K562 (cell line): ENCODE measurements around the gene RSPO1. TPM values are rescaled to one million over a fixed set of nuclear protein-coding genes. Genes with fewer than 3 reads are reported as not detected.

ENCODE experiments used
- ATAC-seq: fragments of 200-7000 bp; cut with Tn5 transposase; 3 replicates; pipeline ENCODE4 v1.9.1; 2020; ENCODE audit warnings: moderate library complexity
- BruUV-seq: library from RNA; stranded (reverse); fragments of 400-500 nt; replicated peaks from 2 replicates; lab custom pipeline; 2021; lab: Mats Ljungman, UMichigan
- CTCF ChIA-PET: fragments of 300-600 bp; formaldehyde crosslinking; extraction: SDS; loops from one replicate; lab custom pipeline; 2021; ENCODE audit warnings: low intra/inter-chr PET ratio; lab: Yijun Ruan, JAX
- POLR2A ChIA-PET: fragments of 300-600, 350-650 bp; sonication (Branson Sonifier 250); formaldehyde crosslinking; extraction: SDS; loops from one replicate; lab custom pipeline; 2021; ENCODE audit warnings: antibody characterized with exemption, inconsistent platforms; lab: Yijun Ruan, JAX
- DNase-seq, 4 experiments: peaks; one replicate each; pipeline versions ENCODE4 v3.0.0 to v3.0.0-alpha.2; 2011 to 2018; ENCODE audit warnings: low spot score in 3 of 4, mixed read lengths in 3 of 4; ENCODE audit errors: extremely low read depth in 1 of 4
- FAIRE-seq: peaks from 2 replicates; lab custom pipeline; 2011; peaks lifted over from hg19 to GRCh38; lab: Jason Lieb, UNC
- H2AFZ ChIP-seq: 2 replicates; pipeline ENCODE4 v1.6.0; 2011; ENCODE audit warnings: low read depth, low read length, control low read depth, inconsistent platforms
- H3K27ac ChIP-seq: fragments of 200-600 bp; 3 replicates; pipeline ENCODE4 v1.8.0; 2011; ENCODE audit warnings: low read depth, mild to moderate bottlenecking, control low read depth, inconsistent platforms, low read length, moderate library complexity, mixed read lengths; ENCODE audit errors: extremely low read depth
- H3K27me3 ChIP-seq, 2 experiments: fragments of 300-600 bp in 1 of 2; 2 replicates in 1 of 2; 3 replicates in 1 of 2; pipeline versions ENCODE4 v1.6.0 to v1.8.0; 2011; ENCODE audit warnings: inconsistent platforms in 2 of 2, low read length in 2 of 2, mild to moderate bottlenecking in 1 of 2, mixed read lengths in 1 of 2, moderate library complexity in 1 of 2; ENCODE audit not compliant: control insufficient read depth in 2 of 2, insufficient read depth in 2 of 2
- H3K36me3 ChIP-seq: fragments of 300-600 bp; 3 replicates; pipeline ENCODE4 v1.8.0; 2011; ENCODE audit warnings: mild to moderate bottlenecking, low read length, inconsistent platforms; ENCODE audit not compliant: control insufficient read depth, insufficient read depth
- H3K4me1 ChIP-seq, 2 experiments: fragments of 200-600 bp in 1 of 2; replicated peaks in 1 of 2; 2 replicates in 1 of 2; 3 replicates in 1 of 2; pipeline versions ENCODE4 v1.5.1 to v1.8.0; 2011; ENCODE audit warnings: inconsistent platforms in 2 of 2, low read length in 2 of 2, mild to moderate bottlenecking in 1 of 2, mixed read lengths in 1 of 2, moderate library complexity in 1 of 2; ENCODE audit not compliant: control insufficient read depth in 2 of 2, insufficient read depth in 2 of 2
- H3K4me2 ChIP-seq: 2 replicates; pipeline ENCODE4 v1.6.1; 2011; ENCODE audit warnings: low read length, control low read depth, inconsistent platforms, mixed read lengths; ENCODE audit not compliant: insufficient read depth
- H3K4me3 ChIP-seq: fragments of 200-600 bp; sonication (generic), shearing (Covaris generic); 2 replicates; pipeline ENCODE4 v1.5.1; 2016; ENCODE audit warnings: control low read depth, inconsistent platforms
- H3K79me2 ChIP-seq: fragments of 200-600 bp; 3 replicates; pipeline ENCODE4 v1.8.0; 2011; ENCODE audit warnings: low read length, inconsistent platforms; ENCODE audit not compliant: control insufficient read depth, insufficient read depth
- H3K9ac ChIP-seq, 2 experiments: 2 replicates each; pipeline versions ENCODE4 v1.6.0 to v1.6.1; 2011; ENCODE audit warnings: low read depth in 2 of 2, low read length in 2 of 2, control low read depth in 1 of 2, inconsistent platforms in 1 of 2, mild to moderate bottlenecking in 1 of 2, mixed read lengths in 1 of 2; ENCODE audit not compliant: insufficient read depth in 1 of 2
- H3K9me1 ChIP-seq: one replicate; pipeline ENCODE4 v1.6.0; 2011; ENCODE audit warnings: inconsistent platforms, mild to moderate bottlenecking, low read length, moderate library complexity; ENCODE audit not compliant: control insufficient read depth, insufficient read depth
- H3K9me3 ChIP-seq: replicated peaks from 2 replicates; pipeline ENCODE4 v1.5.1; 2011; ENCODE audit warnings: low read depth, low read length, inconsistent platforms; ENCODE audit not compliant: control insufficient read depth, insufficient read depth
- H4K20me1 ChIP-seq: replicated peaks from 2 replicates; pipeline ENCODE4 v1.6.1; 2011; ENCODE audit warnings: low read length, inconsistent platforms, mixed read lengths; ENCODE audit not compliant: control insufficient read depth, insufficient read depth
- CTCF ChIP-seq, 3 experiments: IDR thresholded peaks in 2 of 3; conservative IDR thresholded peaks in 1 of 3; 2 replicates each; pipeline ENCODE4 v1.5.1; 2011 to 2012; ENCODE audit warnings: low read length in 3 of 3, mild to moderate bottlenecking in 3 of 3, control low read depth in 2 of 3, improper control_type of control experiment in 1 of 3, inconsistent platforms in 1 of 3, low read depth in 1 of 3, mixed read lengths in 1 of 3, moderate library complexity in 1 of 3; ENCODE audit not compliant: insufficient read depth in 2 of 3
- DLX4 ChIP-seq: fragments of 250-450 bp; sonication (Bioruptor Pico); IDR thresholded peaks from 2 replicates; pipeline ENCODE4 v1.6.1; 2021; ENCODE audit warnings: mild to moderate bottlenecking
- GABPA ChIP-seq: fragments of 200-800 bp; sonication (Bioruptor generic); conservative IDR thresholded peaks from 2 replicates; pipeline ENCODE4 v1.6.1; 2016; ENCODE audit warnings: low read depth, missing genetic modification characterization, missing compliant biosample characterization
- in situ Hi-C: fragments of 300-500 bp; cut with MboI; formaldehyde crosslinking; loops from 4 replicates; pipeline ENCODE4 v1.15.0; 2018; ENCODE audit warnings: inconsistent platforms, mixed read lengths
- intact Hi-C: fragments of 100-400 bp; cut with micrococcal nuclease; formaldehyde crosslinking; loops from 2 replicates; pipeline ENCODE4 v1.14.2; 2022
- polyA plus RNA-seq, 8 experiments: library from polyadenylated mRNA; depleted of rRNA in 4 of 8; stranded (reverse) in 5 of 8; unstranded in 3 of 8; fragments of >200 nt; fragmentation: Nextera tagmentation in 2 of 8; fragmentation: Illumina TruSeq in 1 of 8; extraction: Ambion mirVana in 2 of 8; extraction: Trizol in 1 of 8; gene quantifications; 2 replicates each; pipeline versions ENCODE4 v1.2.1 to v1.2.3, GENCODE V29; 2011 to 2014; ENCODE audit warnings: inconsistent platforms in 1 of 8, missing spikeins in 1 of 8
- total RNA-seq, 7 experiments: library from RNA; depleted of rRNA in 6 of 7; stranded (reverse); fragments of >200 nt in 6 of 7; fragmentation: Illumina TruSeq in 2 of 7; extraction: Trizol in 2 of 7; gene quantifications; 2 replicates each; pipeline versions ENCODE4 v1.2.1 to v1.2.3, GENCODE V29; 2011 to 2021; ENCODE audit warnings: low replicate concordance in 1 of 7

RSPO1 gene
- total and polyA plus RNA-seq, 9 of the 15 experiments (the other 6 are each of a cell fraction or from before 2014, with no cell fraction given), result not detected

- Histone ChIP-seq H3K27ac (no peak overlapping the region), H2AFZ (no peak overlapping the region), H3K4me3 (no peak overlapping the region), H3K27me3 (peaks cover 33 to 76% of the 10 kb centered on the region in 2 experiments), H3K4me1 (peaks cover 0 to 6% of the 10 kb centered on the region in 2 experiments; a peak in 1 of 5 replicates), H3K9ac (no peak overlapping the region), H4K20me1 (peaks cover 5% of the 10 kb centered on the region; the same call in 1 of the 2 replicates), H3K9me1 (no peaks in the 10 kb centered on the region), H3K9me3 (no peaks in the 10 kb centered on the region), H3K4me2 (no peak overlapping the region), H3K36me3 (no peaks in the 10 kb centered on the region), H3K79me2 (no peaks in the 10 kb centered on the region)
- BruUV-seq, result no TSS peak
- in situ Hi-C loops, result no loop called here
- DNase-seq, result no peak
- ATAC-seq, result peak; percentile 59
- no peak for FAIRE-seq
- intact Hi-C loops, result no loop called here
- ChIA-PET CTCF (interaction anchor here (0.7 kb wide), 2 partner anchors 29 to 94 kb away, joined by 3 to 5 read pairs; no protein-coding TSS in a partner anchor), POLR2A (interaction anchor here (0.6 kb wide), 2 partner anchors 101 to 1169 kb away, joined by 3 to 4 read pairs; partner anchors contain the start of gene SNIP1)
- TF ChIP-seq DLX4 (CRISPR knock-in tag), result no peak
- peak in 2 of 3 experiments; percentile 28 to 30; a peak in 2 of 6 replicates for TF ChIP-seq CTCF (IDR thresholded peaks at IDR 0.05 in 2 of 3, conservative IDR thresholded peaks at IDR 0.05 in 1 of 3; ENCODE audit: insufficient read depth in 2 of 3, low read depth in 1 of 3, low read length in 3 of 3)
- TF ChIP-seq GABPA (tag), result no peak
Observed at GRCh38 chr1:37655274-37655673, 20.6 kb upstream of the RSPO1 start.
